ENCODE results near the gene N4BP2L2.

DNA sequence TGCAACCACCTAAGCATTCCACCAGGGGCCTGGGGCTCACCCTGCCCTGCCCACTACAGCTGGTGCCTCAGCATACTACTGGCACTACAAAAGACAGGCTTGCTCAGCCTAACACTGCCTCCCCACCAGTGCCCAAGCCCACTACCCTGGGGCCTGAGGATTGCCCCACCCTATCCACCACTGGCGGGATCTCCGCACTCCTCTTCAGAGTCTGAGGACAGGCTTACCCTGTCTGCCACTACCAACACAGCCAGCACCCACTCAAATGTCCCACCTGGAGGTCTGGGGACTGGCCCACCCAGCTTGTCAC lies 83.0 kb downstream of the N4BP2L2 start:
- TF ChIP-seq EZH2 (IDR thresholded peaks at IDR 0.05; ENCODE audit: low read depth, unreplicated experiment) = no peak
- TF ChIP-seq, protein P1, sequence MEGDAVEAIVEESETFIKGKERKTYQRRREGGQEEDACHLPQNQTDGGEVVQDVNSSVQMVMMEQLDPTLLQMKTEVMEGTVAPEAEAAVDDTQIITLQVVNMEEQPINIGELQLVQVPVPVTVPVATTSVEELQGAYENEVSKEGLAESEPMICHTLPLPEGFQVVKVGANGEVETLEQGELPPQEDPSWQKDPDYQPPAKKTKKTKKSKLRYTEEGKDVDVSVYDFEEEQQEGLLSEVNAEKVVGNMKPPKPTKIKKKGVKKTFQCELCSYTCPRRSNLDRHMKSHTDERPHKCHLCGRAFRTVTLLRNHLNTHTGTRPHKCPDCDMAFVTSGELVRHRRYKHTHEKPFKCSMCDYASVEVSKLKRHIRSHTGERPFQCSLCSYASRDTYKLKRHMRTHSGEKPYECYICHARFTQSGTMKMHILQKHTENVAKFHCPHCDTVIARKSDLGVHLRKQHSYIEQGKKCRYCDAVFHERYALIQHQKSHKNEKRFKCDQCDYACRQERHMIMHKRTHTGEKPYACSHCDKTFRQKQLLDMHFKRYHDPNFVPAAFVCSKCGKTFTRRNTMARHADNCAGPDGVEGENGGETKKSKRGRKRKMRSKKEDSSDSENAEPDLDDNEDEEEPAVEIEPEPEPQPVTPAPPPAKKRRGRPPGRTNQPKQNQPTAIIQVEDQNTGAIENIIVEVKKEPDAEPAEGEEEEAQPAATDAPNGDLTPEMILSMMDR (conservative IDR thresholded peaks at IDR 0.05; ENCODE audit: low read depth in 2 of 2) = no peak

Data from GM23338 (cell line).